ENCODE results near the gene EPHB3.

DNA sequence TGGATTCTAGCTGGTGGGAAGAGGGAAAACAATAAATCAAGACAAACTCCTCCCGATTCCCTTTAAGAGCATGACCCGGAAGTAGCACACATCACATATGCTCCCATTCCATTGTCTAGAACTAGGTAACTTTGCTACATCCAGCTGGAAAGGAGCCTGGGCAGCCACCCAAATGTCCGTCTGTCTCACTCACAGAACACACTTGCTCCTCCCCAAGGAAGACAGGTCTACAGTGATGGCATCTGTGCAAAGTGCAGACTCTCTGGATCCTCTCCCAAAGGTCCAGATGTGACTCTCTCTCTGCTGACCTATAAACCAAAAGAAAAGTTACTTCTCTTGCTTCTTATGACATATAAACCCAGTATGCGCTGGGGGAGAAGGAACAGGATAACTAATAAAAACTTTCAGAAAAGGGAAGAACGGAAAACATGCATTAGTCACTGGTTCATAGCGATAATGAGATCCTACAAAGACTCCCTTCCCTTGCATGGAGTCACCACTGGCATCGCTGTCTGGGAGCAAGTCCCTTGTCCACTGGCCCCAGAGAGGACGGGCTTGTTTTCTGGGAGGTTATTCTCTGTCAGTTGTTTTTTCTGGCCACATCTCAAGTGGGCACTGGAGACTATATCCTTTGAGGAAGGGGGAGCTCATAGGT is 29.8 kb upstream of the EPHB3 start:
- TF ChIP-seq, protein P1, sequence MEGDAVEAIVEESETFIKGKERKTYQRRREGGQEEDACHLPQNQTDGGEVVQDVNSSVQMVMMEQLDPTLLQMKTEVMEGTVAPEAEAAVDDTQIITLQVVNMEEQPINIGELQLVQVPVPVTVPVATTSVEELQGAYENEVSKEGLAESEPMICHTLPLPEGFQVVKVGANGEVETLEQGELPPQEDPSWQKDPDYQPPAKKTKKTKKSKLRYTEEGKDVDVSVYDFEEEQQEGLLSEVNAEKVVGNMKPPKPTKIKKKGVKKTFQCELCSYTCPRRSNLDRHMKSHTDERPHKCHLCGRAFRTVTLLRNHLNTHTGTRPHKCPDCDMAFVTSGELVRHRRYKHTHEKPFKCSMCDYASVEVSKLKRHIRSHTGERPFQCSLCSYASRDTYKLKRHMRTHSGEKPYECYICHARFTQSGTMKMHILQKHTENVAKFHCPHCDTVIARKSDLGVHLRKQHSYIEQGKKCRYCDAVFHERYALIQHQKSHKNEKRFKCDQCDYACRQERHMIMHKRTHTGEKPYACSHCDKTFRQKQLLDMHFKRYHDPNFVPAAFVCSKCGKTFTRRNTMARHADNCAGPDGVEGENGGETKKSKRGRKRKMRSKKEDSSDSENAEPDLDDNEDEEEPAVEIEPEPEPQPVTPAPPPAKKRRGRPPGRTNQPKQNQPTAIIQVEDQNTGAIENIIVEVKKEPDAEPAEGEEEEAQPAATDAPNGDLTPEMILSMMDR (IDR thresholded peaks at IDR 0.05): no peak
- no peak for TF ChIP-seq POLR2A (IDR thresholded peaks at IDR 0.05)

Data from heart left ventricle (tissue), 13 donors.